ENCODE results near the gene SIGLEC9.

Gene SIGLEC9

GRCh38 chr19:51097166-51097738 is 27.5 kb upstream of the SIGLEC9 start:
- peak; percentile 60 for DNase-seq (ENCODE audit: low read depth)

GRCh38 chr19:51097796-51098195 is 26.9 kb upstream of the SIGLEC9 start:
- no peak for DNase-seq (ENCODE audit: low read depth)

GRCh38 chr19:51098365-51099046 is 26.2 kb upstream of the SIGLEC9 start:
- no peak for DNase-seq (ENCODE audit: low read depth)

GRCh38 chr19:51099047-51099382 is 25.7 kb upstream of the SIGLEC9 start:
- DNase-seq (ENCODE audit: low read depth), result no peak

- DNase-seq (ENCODE audit: low read depth), result no peak
Observed at GRCh38 chr19:51100601-51101000, 24.1 kb upstream of the SIGLEC9 start.

- no peak for DNase-seq (ENCODE audit: low read depth)
Observed at GRCh38 chr19:51101171-51101865, 23.4 kb upstream of the SIGLEC9 start.

- no peak for DNase-seq (ENCODE audit: low read depth)
Observed at GRCh38 chr19:51102991-51103390, 21.7 kb upstream of the SIGLEC9 start.

GRCh38 chr19:51103926-51104341 is 20.8 kb upstream of the SIGLEC9 start:
- DNase-seq (ENCODE audit: low read depth), result no peak

- no peak for DNase-seq (ENCODE audit: low read depth)
Observed at GRCh38 chr19:51107406-51108065, 17.2 kb upstream of the SIGLEC9 start.

GRCh38 chr19:51108066-51108804 is 16.5 kb upstream of the SIGLEC9 start, which contains the start of gene CTU1:
TSS of gene CTU1 (minus strand) at chr19:51108409. CDS start at chr19:51104569, 3,840 bp downstream.
- DNase-seq (ENCODE audit: low read depth), result peak; percentile 97

- DNase-seq (ENCODE audit: low read depth), result no peak
Observed at GRCh38 chr19:51108805-51109146, 15.9 kb upstream of the SIGLEC9 start.

- DNase-seq (ENCODE audit: low read depth), result no peak
Observed at GRCh38 chr19:51110666-51110971, 14.1 kb upstream of the SIGLEC9 start.

GRCh38 chr19:51111606-51112005 is 13.1 kb upstream of the SIGLEC9 start:
- DNase-seq (ENCODE audit: low read depth), result no peak

GRCh38 chr19:51114087-51114729 is 10.5 kb upstream of the SIGLEC9 start:
- no peak for DNase-seq (ENCODE audit: low read depth)

GRCh38 chr19:51116736-51117286 is 7.9 kb upstream of the SIGLEC9 start:
- no peak for DNase-seq (ENCODE audit: low read depth)

- no peak for DNase-seq (ENCODE audit: low read depth)
Observed at GRCh38 chr19:51119101-51119500, 5.6 kb upstream of the SIGLEC9 start.

GRCh38 chr19:51119611-51120010 is 5.1 kb upstream of the SIGLEC9 start:
- no peak for DNase-seq (ENCODE audit: low read depth)

GRCh38 chr19:51120160-51120559 is 4.5 kb upstream of the SIGLEC9 start:
- no peak for DNase-seq (ENCODE audit: low read depth)

- DNase-seq (ENCODE audit: low read depth), result no peak
Observed at GRCh38 chr19:51121257-51121656, 3.4 kb upstream of the SIGLEC9 start.

- no peak for DNase-seq (ENCODE audit: low read depth)
Observed at GRCh38 chr19:51122112-51122981, 2.4 kb upstream of the SIGLEC9 start.

- no peak for DNase-seq (ENCODE audit: low read depth)
Observed at GRCh38 chr19:51123381-51123800, 1.3 kb upstream of the SIGLEC9 start.
